HCT116 (cell line): ENCODE results near the gene RIC8B.

Experiments used
- ATF3 ChIP-seq: IDR thresholded peaks from 2 replicates; pipeline ENCODE4 v1.6.1; 2012
- CTCF ChIP-seq, 3 experiments: fragments of 200-600 bp in 1 of 3; sonication (generic) in 1 of 3; IDR thresholded peaks in 2 of 3; conservative IDR thresholded peaks in 1 of 3; 2 replicates each; pipeline ENCODE4 v1.5.1; 2012 to 2017; ENCODE audit warnings: low read depth in 2 of 3, low read length in 2 of 3, antibody characterized with exemption in 1 of 3, borderline replicate concordance in 1 of 3, control low read depth in 1 of 3, mild to moderate bottlenecking in 1 of 3, mixed read lengths in 1 of 3, mixed run types in 1 of 3, moderate library complexity in 1 of 3; ENCODE audit not compliant: insufficient read depth in 1 of 3
- EZH2phosphoT487 ChIP-seq: fragments of 200-600 bp; IDR thresholded peaks from 2 replicates; pipeline ENCODE4 v1.6.1; 2018; ENCODE audit warnings: antibody characterized with exemption, borderline replicate concordance
- MAX ChIP-seq: IDR thresholded peaks from 2 replicates; pipeline ENCODE4 v1.6.1; 2012
- POLR2A ChIP-seq: IDR thresholded peaks from 2 replicates; pipeline ENCODE4 v1.7.0; 2011; ENCODE audit warnings: borderline replicate concordance; ENCODE audit not compliant: insufficient read depth, insufficient read length; ENCODE audit errors: extremely low read depth
- POLR2AphosphoS5 ChIP-seq: IDR thresholded peaks from 2 replicates; pipeline ENCODE4 v1.6.1; 2011; ENCODE audit warnings: mild to moderate bottlenecking, low read depth, low read length, moderate library complexity
- RAD21 ChIP-seq: IDR thresholded peaks from 2 replicates; pipeline ENCODE4 v1.6.1; 2012; ENCODE audit warnings: low read depth, mild to moderate bottlenecking
- REST ChIP-seq: IDR thresholded peaks from 2 replicates; pipeline ENCODE4 v1.6.1; 2012; ENCODE audit warnings: low read depth
- SIN3A ChIP-seq: IDR thresholded peaks from 2 replicates; pipeline ENCODE4 v1.6.1; 2012; ENCODE audit warnings: low read depth
- TCF7L2 ChIP-seq: IDR thresholded peaks from 2 replicates; pipeline ENCODE4 v1.7.0; 2011; ENCODE audit warnings: borderline replicate concordance, inconsistent platforms; ENCODE audit not compliant: insufficient read depth, insufficient read length; ENCODE audit errors: extremely low read depth
- ZFX ChIP-seq: fragments of 450-650 bp; IDR thresholded peaks from 2 replicates; pipeline ENCODE4 v1.6.1; 2017

- TF ChIP-seq CTCF (IDR thresholded peaks at IDR 0.05 in 2 of 3, conservative IDR thresholded peaks at IDR 0.05 in 1 of 3; ENCODE audit: borderline replicate concordance in 1 of 3, insufficient read depth in 1 of 3, low read depth in 2 of 3, low read length in 2 of 3) = no peak
- TF ChIP-seq RAD21 = no peak
- no peak for TF ChIP-seq MAX
- no peak for TF ChIP-seq REST
- no peak for TF ChIP-seq POLR2AphosphoS5
- no peak for TF ChIP-seq ZFX
- TF ChIP-seq TCF7L2 = no peak
- no peak for TF ChIP-seq ATF3
- no peak for TF ChIP-seq POLR2A
- TF ChIP-seq SIN3A = no peak
- no peak for TF ChIP-seq EZH2phosphoT487
These were observed 152.2 kb downstream of the RIC8B start for GRCh38 chr12:106926657-106927056.
